PFSK-1 (cell line): ENCODE results near the gene GCM1.

ENCODE experiments used
- FOXP2 ChIP-seq: optimal IDR thresholded peaks from 2 replicates; pipeline ENCODE3; 2011; ENCODE audit warnings: borderline replicate concordance, control low read depth, inconsistent platforms; ENCODE audit not compliant: insufficient read depth; ENCODE audit errors: extremely low read length, extremely low read depth
- POLR2AphosphoS5 ChIP-seq: IDR thresholded peaks from 2 replicates; pipeline ENCODE4 v1.6.1; 2012; ENCODE audit warnings: low read depth, mild to moderate bottlenecking, control low read depth, low read length, moderate library complexity
- SIN3A ChIP-seq: IDR thresholded peaks from 2 replicates; pipeline ENCODE4 v1.6.1; 2012; ENCODE audit warnings: mild to moderate bottlenecking, low read length, moderate library complexity, borderline replicate concordance; ENCODE audit not compliant: insufficient read depth
- TAF1 ChIP-seq: IDR thresholded peaks from 2 replicates; pipeline ENCODE4 v1.6.1; 2012; ENCODE audit warnings: low read length, control low read depth, borderline replicate concordance; ENCODE audit not compliant: insufficient read depth
- TF ChIP-seq, protein P1 (sequence below), 2 experiments: IDR thresholded peaks; 2 replicates each; pipeline versions ENCODE4 v1.6.1 to v1.8.0; 2011 to 2012; ENCODE audit warnings: low read depth in 2 of 2, low read length in 2 of 2, control low read depth in 1 of 2, inconsistent platforms in 1 of 2, mild to moderate bottlenecking in 1 of 2, moderate library complexity in 1 of 2; ENCODE audit not compliant: insufficient read depth in 1 of 2

GCM1 gene

DNA sequence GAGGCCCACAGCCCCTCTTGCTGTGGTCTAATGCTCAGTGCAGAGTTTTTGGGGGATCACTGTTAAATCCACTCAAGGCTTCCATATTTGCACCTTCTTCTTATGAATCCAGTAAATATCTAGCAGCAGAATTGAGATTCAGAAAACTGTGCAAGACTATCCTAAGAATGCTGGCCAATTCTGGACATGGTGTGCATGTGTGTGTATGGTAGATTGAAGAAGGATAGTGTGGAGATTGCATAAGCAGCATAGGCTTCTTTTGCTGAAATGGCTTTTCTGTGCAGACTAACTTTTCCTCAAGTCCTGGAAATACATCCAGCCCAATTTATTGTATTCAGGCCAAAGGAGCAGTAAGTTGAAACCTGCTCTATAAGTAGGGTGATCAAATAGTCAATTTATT, 43.7 kb downstream of the GCM1 start:
- TF ChIP-seq, protein P1, sequence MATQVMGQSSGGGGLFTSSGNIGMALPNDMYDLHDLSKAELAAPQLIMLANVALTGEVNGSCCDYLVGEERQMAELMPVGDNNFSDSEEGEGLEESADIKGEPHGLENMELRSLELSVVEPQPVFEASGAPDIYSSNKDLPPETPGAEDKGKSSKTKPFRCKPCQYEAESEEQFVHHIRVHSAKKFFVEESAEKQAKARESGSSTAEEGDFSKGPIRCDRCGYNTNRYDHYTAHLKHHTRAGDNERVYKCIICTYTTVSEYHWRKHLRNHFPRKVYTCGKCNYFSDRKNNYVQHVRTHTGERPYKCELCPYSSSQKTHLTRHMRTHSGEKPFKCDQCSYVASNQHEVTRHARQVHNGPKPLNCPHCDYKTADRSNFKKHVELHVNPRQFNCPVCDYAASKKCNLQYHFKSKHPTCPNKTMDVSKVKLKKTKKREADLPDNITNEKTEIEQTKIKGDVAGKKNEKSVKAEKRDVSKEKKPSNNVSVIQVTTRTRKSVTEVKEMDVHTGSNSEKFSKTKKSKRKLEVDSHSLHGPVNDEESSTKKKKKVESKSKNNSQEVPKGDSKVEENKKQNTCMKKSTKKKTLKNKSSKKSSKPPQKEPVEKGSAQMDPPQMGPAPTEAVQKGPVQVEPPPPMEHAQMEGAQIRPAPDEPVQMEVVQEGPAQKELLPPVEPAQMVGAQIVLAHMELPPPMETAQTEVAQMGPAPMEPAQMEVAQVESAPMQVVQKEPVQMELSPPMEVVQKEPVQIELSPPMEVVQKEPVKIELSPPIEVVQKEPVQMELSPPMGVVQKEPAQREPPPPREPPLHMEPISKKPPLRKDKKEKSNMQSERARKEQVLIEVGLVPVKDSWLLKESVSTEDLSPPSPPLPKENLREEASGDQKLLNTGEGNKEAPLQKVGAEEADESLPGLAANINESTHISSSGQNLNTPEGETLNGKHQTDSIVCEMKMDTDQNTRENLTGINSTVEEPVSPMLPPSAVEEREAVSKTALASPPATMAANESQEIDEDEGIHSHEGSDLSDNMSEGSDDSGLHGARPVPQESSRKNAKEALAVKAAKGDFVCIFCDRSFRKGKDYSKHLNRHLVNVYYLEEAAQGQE (IDR thresholded peaks at IDR 0.05; ENCODE audit: insufficient read depth in 1 of 2, low read depth in 2 of 2, low read length in 2 of 2), result no peak
- TF ChIP-seq POLR2AphosphoS5 (no peak), TAF1 (no peak), SIN3A (no peak), FOXP2 (no peak)

DNA sequence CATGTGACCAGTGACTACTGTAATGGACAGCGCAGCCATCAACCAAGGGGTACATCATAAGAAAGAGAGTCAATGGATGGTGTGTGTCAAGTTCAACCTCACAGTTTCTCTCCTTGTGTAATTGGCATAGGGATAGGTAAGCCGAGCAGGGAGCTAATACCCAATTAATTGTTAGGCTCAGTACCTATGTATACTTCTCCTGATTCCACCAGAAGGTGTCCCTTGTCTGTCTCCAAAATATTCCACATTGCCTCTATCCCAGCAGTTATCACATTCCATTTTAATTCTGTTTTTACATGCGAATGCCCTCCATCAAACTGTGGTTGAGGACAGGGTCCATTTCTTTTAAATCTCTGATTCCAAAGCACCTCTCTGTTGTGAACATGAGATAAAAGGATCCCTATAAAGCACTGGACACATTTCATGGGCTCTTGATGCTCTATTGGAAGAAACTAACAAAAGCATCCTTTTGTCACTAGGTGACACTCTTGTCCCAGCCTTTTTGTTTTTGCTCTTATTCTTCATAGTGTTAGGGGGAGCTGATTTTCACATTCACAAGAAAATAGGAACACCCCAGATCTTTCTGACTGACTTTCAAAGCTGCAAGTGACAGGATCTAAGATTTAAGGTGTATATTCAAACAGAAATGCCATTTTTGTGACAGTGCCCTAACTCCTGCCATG, 44.5 kb downstream of the GCM1 start:
- TF ChIP-seq FOXP2 (no peak), SIN3A (no peak), TAF1 (no peak), POLR2AphosphoS5 (no peak)
- TF ChIP-seq, protein P1 (IDR thresholded peaks at IDR 0.05; ENCODE audit: insufficient read depth in 1 of 2, low read depth in 2 of 2, low read length in 2 of 2), result no peak

DNA sequence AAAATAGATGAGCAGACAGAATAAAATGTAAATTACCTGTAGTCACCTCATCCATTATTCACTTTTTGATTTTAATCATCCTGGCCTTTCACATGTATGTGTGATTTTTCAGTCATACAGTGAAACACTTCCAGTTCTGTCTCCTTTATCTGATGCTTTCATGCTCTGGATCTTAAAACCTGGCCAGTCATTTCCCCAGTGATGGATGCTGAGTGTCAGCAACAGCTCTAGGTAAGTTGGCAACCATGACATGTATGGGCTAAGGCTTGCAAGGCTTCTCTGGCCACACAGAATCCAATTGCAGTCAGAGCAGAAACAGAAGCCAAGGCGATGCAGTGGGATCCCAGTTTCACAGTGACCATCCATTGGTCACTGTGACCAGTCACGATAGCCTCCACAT, 47.6 kb downstream of the GCM1 start:
- TF ChIP-seq SIN3A, result no peak
- TF ChIP-seq POLR2AphosphoS5, result no peak
- no peak for TF ChIP-seq FOXP2
- TF ChIP-seq TAF1, result no peak
- TF ChIP-seq, protein P1 (IDR thresholded peaks at IDR 0.05; ENCODE audit: insufficient read depth in 1 of 2, low read depth in 2 of 2, low read length in 2 of 2), result no peak

DNA sequence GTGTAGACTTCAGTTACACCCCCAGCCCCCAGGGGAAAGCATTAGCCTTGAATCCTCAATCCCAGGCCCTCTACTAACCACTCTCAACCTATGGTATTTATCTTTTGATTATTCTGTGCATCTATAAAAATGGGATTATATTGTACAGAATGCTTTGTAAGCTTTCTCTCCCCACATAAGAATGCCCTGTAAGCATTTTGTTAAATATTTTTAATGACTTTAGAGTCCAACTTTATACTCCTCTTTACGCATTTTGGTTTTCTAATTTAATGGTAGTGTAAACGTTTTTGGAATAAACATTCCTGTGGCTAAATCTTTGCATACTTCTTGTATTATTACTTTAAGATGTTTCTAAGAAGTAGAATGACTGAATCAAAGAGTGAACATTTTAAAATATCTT, 48.1 kb downstream of the GCM1 start:
- TF ChIP-seq, protein P1 (IDR thresholded peaks at IDR 0.05; ENCODE audit: insufficient read depth in 1 of 2, low read depth in 2 of 2, low read length in 2 of 2), result no peak
- TF ChIP-seq TAF1 (no peak), FOXP2 (no peak), SIN3A (no peak), POLR2AphosphoS5 (no peak)
